ENCODE results near the gene HJURP. TPM values are rescaled to one million over a fixed set of nuclear protein-coding genes. Genes with fewer than 3 reads are reported as not detected.

The HJURP gene
- total RNA-seq, 4 donors from 2014 or later, result 5.1 to 8.5 (median 5.8) TPM

DNA sequence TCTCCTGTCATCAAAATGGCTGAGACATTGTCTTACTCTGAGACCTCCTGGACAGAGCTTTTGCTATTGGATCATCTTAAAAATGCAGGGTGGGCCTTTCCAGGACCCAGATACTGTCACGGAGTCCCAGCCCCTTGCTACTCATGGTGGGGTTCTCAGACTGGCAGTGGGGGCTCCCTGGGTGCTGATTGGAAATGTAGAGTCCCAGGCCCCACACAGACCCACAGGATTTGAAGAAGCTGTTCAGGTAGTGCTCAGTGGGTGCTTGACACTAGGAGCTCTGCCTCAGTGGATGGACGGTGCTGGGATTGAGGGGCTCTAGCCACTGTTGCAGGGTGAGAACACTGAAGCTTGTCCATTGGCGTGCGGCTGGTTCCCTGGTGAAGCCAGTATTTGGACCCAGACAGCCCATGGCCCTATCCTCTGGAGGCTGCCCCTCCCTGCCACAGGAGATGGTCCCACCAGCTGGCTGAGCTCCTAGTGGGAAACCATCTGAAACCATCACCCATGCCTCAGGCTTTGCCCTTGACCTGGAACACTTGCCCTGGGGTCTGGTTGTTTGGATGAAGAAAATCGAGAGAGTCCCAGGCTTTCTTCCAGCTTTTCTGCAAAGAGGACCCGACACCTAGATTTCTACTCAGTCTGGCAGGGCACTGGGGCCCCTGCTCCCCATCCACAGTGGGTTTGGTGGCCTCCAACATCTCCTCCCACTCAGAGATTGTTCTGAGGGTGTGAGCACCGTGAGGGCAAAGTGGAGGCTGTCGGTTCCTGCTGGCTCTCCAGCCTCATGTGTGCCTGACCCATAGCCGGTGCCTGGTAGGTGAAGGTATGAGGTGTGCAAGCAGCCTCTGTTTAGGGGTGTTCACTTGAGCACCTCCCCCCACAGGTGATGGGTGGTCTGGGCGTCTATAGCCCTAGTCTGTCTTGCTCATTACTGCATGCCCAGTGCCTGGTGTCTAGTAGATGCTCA, 46.1 kb downstream of the HJURP start:
- intact Hi-C loops (cut with DNase I), result no loop called here
- DNase-seq, result no peak
- TF ChIP-seq, protein P1, sequence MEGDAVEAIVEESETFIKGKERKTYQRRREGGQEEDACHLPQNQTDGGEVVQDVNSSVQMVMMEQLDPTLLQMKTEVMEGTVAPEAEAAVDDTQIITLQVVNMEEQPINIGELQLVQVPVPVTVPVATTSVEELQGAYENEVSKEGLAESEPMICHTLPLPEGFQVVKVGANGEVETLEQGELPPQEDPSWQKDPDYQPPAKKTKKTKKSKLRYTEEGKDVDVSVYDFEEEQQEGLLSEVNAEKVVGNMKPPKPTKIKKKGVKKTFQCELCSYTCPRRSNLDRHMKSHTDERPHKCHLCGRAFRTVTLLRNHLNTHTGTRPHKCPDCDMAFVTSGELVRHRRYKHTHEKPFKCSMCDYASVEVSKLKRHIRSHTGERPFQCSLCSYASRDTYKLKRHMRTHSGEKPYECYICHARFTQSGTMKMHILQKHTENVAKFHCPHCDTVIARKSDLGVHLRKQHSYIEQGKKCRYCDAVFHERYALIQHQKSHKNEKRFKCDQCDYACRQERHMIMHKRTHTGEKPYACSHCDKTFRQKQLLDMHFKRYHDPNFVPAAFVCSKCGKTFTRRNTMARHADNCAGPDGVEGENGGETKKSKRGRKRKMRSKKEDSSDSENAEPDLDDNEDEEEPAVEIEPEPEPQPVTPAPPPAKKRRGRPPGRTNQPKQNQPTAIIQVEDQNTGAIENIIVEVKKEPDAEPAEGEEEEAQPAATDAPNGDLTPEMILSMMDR (IDR thresholded peaks at IDR 0.05), result no peak
- no peak for TF ChIP-seq POLR2A (IDR thresholded peaks at IDR 0.05)

DNA sequence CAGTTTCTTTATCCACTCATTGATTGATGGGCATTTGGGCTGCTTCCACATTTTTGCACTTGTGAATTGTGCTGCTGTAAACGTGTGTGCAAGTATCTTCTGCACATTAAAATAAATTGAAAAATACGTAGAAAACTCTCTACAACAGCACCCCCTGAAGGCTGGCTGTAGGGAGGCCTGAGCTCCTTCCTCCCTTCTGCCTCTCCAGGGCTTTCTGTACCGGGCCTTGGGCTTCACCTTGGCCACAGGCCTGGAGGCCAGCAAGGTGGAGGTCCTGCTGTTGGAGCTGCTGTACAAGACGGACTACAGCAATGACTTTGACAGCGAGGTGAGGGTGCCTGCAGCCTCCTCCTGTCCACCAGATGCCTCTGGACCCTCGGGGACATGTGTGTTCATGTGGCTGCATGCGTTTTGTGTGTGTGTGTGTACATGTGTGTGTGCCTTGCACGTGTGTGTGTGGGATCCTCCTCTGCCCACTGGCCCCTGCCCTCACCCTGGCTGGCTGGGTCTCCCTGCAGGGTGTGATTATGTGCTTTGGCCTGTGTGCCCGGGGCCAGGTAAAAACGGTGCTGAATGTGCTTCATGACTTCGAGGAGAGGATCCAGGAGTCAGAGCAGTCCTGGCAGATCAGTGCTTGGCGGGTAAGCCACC, 47.0 kb downstream of the HJURP start:
- no peak for DNase-seq
- H3K9me3 ChIP-seq, result no peaks in the 10 kb centered on the region

More for the DNA sequence above, 46.1 kb downstream of the HJURP start:
- no peak overlapping the region for H3K27ac ChIP-seq
- H3K4me1 ChIP-seq, result no peaks in the 10 kb centered on the region
- H3K4me3 ChIP-seq, result no peak overlapping the region
- 53% methylated on average over 3 of the region's 10 CpGs; no CpG with 5 or more reads in 1 of the 2 donors for WGBS, 2 donors
- no peaks in the 10 kb centered on the region for H3K36me3 ChIP-seq
- no peaks in the 10 kb centered on the region for H3K9me3 ChIP-seq
- H3K27me3 ChIP-seq, result peaks cover 0 to 51% (median 0%) of the 10 kb centered on the region in 4 donors

GRCh38 chr2:233803994-233804393, 50.3 kb downstream of the HJURP start:
- intact Hi-C loops (cut with DNase I), result no loop called here
- WGBS, 2 donors, result 30 to 35% methylated on average over 2 to 3 of the region's 8 CpGs
- Histone ChIP-seq H3K27ac (no peak overlapping the region), H3K27me3 (peaks cover 0 to 40% (median 0%) of the 10 kb centered on the region in 4 donors), H3K4me3 (no peak overlapping the region), H3K36me3 (no peaks in the 10 kb centered on the region), H3K9me3 (no peaks in the 10 kb centered on the region), H3K4me1 (no peaks in the 10 kb centered on the region)
- TF ChIP-seq, protein P1 (IDR thresholded peaks at IDR 0.05), result no peak
- TF ChIP-seq POLR2A (IDR thresholded peaks at IDR 0.05), result no peak
- no peak for DNase-seq

More for the DNA sequence above, 47.0 kb downstream of the HJURP start:
- no peaks in the 10 kb centered on the region for H3K36me3 ChIP-seq
- TF ChIP-seq POLR2A (IDR thresholded peaks at IDR 0.05), result no peak
- 63 to 86% methylated on average over 5 to 6 of the region's 12 CpGs for WGBS, 2 donors
- H3K4me3 ChIP-seq, result no peak overlapping the region
- peaks cover 0 to 53% (median 0%) of the 10 kb centered on the region in 4 donors for H3K27me3 ChIP-seq
- H3K27ac ChIP-seq, result no peak overlapping the region
- no peaks in the 10 kb centered on the region for H3K4me1 ChIP-seq
- intact Hi-C loops (cut with DNase I), result no loop called here

GRCh38 chr2:233803292-233803911, 50.9 kb downstream of the HJURP start:
- Histone ChIP-seq H3K36me3 (no peaks in the 10 kb centered on the region), H3K4me3 (no peak overlapping the region), H3K27ac (no peak overlapping the region), H3K9me3 (no peaks in the 10 kb centered on the region), H3K27me3 (peaks cover 0 to 34% (median 0%) of the 10 kb centered on the region in 4 donors), H3K4me1 (no peaks in the 10 kb centered on the region)
- WGBS, 2 donors, result 60 to 61% methylated on average over 1 to 2 of the region's 2 CpGs
- no peak for DNase-seq
- intact Hi-C loops (cut with DNase I), result no loop called here
- TF ChIP-seq, protein P1 (IDR thresholded peaks at IDR 0.05), result no peak
- TF ChIP-seq POLR2A (IDR thresholded peaks at IDR 0.05), result no peak

DNA sequence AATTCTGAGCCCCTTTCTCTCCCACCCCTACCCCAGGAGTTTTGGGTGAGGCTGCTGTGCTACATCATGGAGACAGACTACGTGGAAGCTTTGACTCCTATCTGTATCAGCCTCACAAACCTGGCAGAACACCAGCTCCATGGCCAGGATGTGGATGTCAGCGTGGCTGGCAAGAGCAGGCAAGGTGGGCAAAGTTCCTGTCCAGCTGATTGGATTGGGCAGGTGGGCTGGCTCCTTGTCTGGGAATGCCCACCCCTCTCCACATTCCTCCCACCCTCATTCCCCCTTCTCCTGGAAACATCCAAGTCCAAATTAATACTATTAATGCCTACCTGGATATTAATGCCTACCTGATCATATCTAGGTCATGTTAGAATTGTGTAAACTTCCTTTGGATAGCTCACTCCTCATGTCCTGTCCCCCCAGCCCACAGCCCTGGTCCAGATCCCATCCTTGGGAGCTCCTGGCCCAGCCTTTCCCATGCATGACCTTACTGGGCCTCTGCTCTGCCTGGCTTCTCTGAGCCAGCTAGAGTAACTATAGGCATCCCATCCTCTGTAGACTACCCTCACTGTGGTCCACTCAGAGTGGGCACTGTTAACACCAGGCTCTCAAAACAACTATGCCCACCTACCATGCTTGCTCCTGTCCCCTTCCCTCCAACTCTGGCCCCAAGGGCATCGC, 52.1 kb downstream of the HJURP start:
- Histone ChIP-seq H3K4me1 (no peaks in the 10 kb centered on the region), H3K4me3 (no peak overlapping the region), H3K9me3 (no peaks in the 10 kb centered on the region), H3K27me3 (peaks cover 0 to 23% (median 0%) of the 10 kb centered on the region in 4 donors), H3K27ac (no peak overlapping the region), H3K36me3 (no peaks in the 10 kb centered on the region)
- DNase-seq, result no peak
- intact Hi-C loops (cut with DNase I), result no loop called here
- WGBS, 2 donors, result 48 to 66% methylated on average over 2 to 3 of the region's 3 CpGs
- TF ChIP-seq, protein P1 (IDR thresholded peaks at IDR 0.05), result no peak
- TF ChIP-seq POLR2A (IDR thresholded peaks at IDR 0.05), result no peak
